ENCODE data around the gene JADE1. TPM values are rescaled to one million over a fixed set of nuclear protein-coding genes. Genes with fewer than 3 reads are reported as not detected.

JADE1 gene
- total and polyA plus RNA-seq, 2 experiments from 2014 or later, result 32.1 to 37.6 TPM

GRCh38 chr4:128855621-128856020 is 46.1 kb downstream of the JADE1 start:
- H3K4me3 ChIP-seq, result no peak overlapping the region
- H2AFZ ChIP-seq, result no peak overlapping the region
- no peaks in the 10 kb centered on the region for H3K27me3 ChIP-seq (replicated peaks; ENCODE audit: insufficient read depth)
- 0 out of 2 replicates have a peak, but pooled peaks cover 6% of the 10 kb centered on the region for H4K20me1 ChIP-seq (ENCODE audit: insufficient read depth)
- 92 to 97% methylated on average over 7 of the region's 7 CpGs for WGBS, 2 experiments (ENCODE audit: low coverage in 1 of 2, low lambda C conversion rate in 2 of 2, missing lambda C conversion rate in 2 of 2)
- in situ Hi-C loops (cut with MboI), result no loop called here
- H3K9me3 ChIP-seq (ENCODE audit: low read depth), result no peaks in the 10 kb centered on the region
- peaks cover 78% of the 10 kb centered on the region for H3K36me3 ChIP-seq (ENCODE audit: low read depth)
- peaks cover 28% of the 10 kb centered on the region; the same call in 1 of the 2 replicates for H3K79me2 ChIP-seq (ENCODE audit: insufficient read depth)
- no peak overlapping the region for H3K4me2 ChIP-seq (ENCODE audit: unreplicated experiment)
- H3F3A ChIP-seq (ENCODE audit: insufficient read depth), result peaks cover 50% of the 10 kb centered on the region
- DNase-seq, result no peak
- H3K9me2 ChIP-seq (ENCODE audit: insufficient read depth), result no peaks in the 10 kb centered on the region
- TF ChIP-seq EZH2phosphoT487 (IDR thresholded peaks at IDR 0.05; ENCODE audit: insufficient read depth, low read depth) (no peak), EZH2 (IDR thresholded peaks at IDR 0.05; ENCODE audit: insufficient read depth, poor library complexity, severe bottlenecking) (no peak)
- no peak overlapping the region for H3K9ac ChIP-seq
- no peak overlapping the region for H3K27ac ChIP-seq
- H3K4me1 ChIP-seq (ENCODE audit: insufficient read depth), result peaks cover 31% of the 10 kb centered on the region

- no peak for DNase-seq
- Histone ChIP-seq H3K9ac (no peak overlapping the region), H3K27ac (no peak overlapping the region), H3K4me2 (ENCODE audit: unreplicated experiment) (no peak overlapping the region), H3K9me3 (ENCODE audit: low read depth) (no peaks in the 10 kb centered on the region), H3K4me1 (ENCODE audit: insufficient read depth) (peaks cover 32% of the 10 kb centered on the region), H4K20me1 (ENCODE audit: insufficient read depth) (0 out of 2 replicates have a peak, but pooled peaks cover 3% of the 10 kb centered on the region), H3K9me2 (ENCODE audit: insufficient read depth) (no peaks in the 10 kb centered on the region), H3K79me2 (ENCODE audit: insufficient read depth) (peaks cover 25% of the 10 kb centered on the region; the same call in 1 of the 2 replicates), H3K36me3 (ENCODE audit: low read depth) (peaks cover 78% of the 10 kb centered on the region), H3K4me3 (no peak overlapping the region), H3F3A (ENCODE audit: insufficient read depth) (peaks cover 55% of the 10 kb centered on the region), H2AFZ (no peak overlapping the region), H3K27me3 (replicated peaks; ENCODE audit: insufficient read depth) (no peaks in the 10 kb centered on the region)
- in situ Hi-C loops (cut with MboI), result no loop called here
- WGBS, 2 experiments (ENCODE audit: low coverage in 1 of 2, low lambda C conversion rate in 2 of 2, missing lambda C conversion rate in 2 of 2), result 100% methylated on average over 2 of the region's 2 CpGs
- TF ChIP-seq EZH2 (IDR thresholded peaks at IDR 0.05; ENCODE audit: insufficient read depth, poor library complexity, severe bottlenecking) (no peak), EZH2phosphoT487 (IDR thresholded peaks at IDR 0.05; ENCODE audit: insufficient read depth, low read depth) (no peak)
Observed at GRCh38 chr4:128856246-128856645, 46.7 kb downstream of the JADE1 start.

GRCh38 chr4:128858879-128859671 is 49.6 kb downstream of the JADE1 start:
- H3K9ac ChIP-seq, result no peak overlapping the region
- H4K20me1 ChIP-seq (ENCODE audit: insufficient read depth), result no peaks in the 10 kb centered on the region; the same call in 1 of the 2 replicates
- H3K9me2 ChIP-seq (ENCODE audit: insufficient read depth), result no peaks in the 10 kb centered on the region
- peak overlapping the region; percentile 30; the same call in 1 of the 2 replicates for H3K27ac ChIP-seq
- no peaks in the 10 kb centered on the region for H3K27me3 ChIP-seq (replicated peaks; ENCODE audit: insufficient read depth)
- no peaks in the 10 kb centered on the region for H3K9me3 ChIP-seq (ENCODE audit: low read depth)
- H3K36me3 ChIP-seq (ENCODE audit: low read depth), result peaks cover 73% of the 10 kb centered on the region
- peaks cover 51% of the 10 kb centered on the region for H3F3A ChIP-seq (ENCODE audit: insufficient read depth)
- H3K4me2 ChIP-seq (ENCODE audit: unreplicated experiment), result no peak overlapping the region
- no peak overlapping the region for H3K4me3 ChIP-seq
- H3K4me1 ChIP-seq (ENCODE audit: insufficient read depth), result peaks cover 28% of the 10 kb centered on the region
- peak; percentile 67 for DNase-seq
- WGBS, 2 experiments (ENCODE audit: low coverage in 1 of 2, low lambda C conversion rate in 2 of 2, missing lambda C conversion rate in 2 of 2), result 75 to 78% methylated on average over 18 of the region's 18 CpGs
- in situ Hi-C loops (cut with MboI), result no loop called here
- TF ChIP-seq EZH2phosphoT487 (IDR thresholded peaks at IDR 0.05; ENCODE audit: insufficient read depth, low read depth) (no peak), EZH2 (IDR thresholded peaks at IDR 0.05; ENCODE audit: insufficient read depth, poor library complexity, severe bottlenecking) (no peak)
- H3K79me2 ChIP-seq (ENCODE audit: insufficient read depth), result peaks cover 40% of the 10 kb centered on the region
- no peak overlapping the region for H2AFZ ChIP-seq

- Histone ChIP-seq H3K9me2 (ENCODE audit: insufficient read depth) (no peaks in the 10 kb centered on the region), H3K4me2 (ENCODE audit: unreplicated experiment) (no peak overlapping the region), H3K9ac (no peak overlapping the region), H3K27me3 (replicated peaks; ENCODE audit: insufficient read depth) (no peaks in the 10 kb centered on the region), H4K20me1 (ENCODE audit: insufficient read depth) (no peaks in the 10 kb centered on the region; the same call in 1 of the 2 replicates), H3K79me2 (ENCODE audit: insufficient read depth) (peaks cover 45% of the 10 kb centered on the region), H3K4me3 (no peak overlapping the region), H3K36me3 (ENCODE audit: low read depth) (peaks cover 68% of the 10 kb centered on the region), H3K27ac (peak overlapping the region; percentile 30), H3K4me1 (ENCODE audit: insufficient read depth) (peaks cover 25% of the 10 kb centered on the region), H3K9me3 (ENCODE audit: low read depth) (no peaks in the 10 kb centered on the region), H3F3A (ENCODE audit: insufficient read depth) (peaks cover 41% of the 10 kb centered on the region), H2AFZ (no peak overlapping the region)
- DNase-seq, result peak; percentile 78
- WGBS, 2 experiments (ENCODE audit: low coverage in 1 of 2, low lambda C conversion rate in 2 of 2, missing lambda C conversion rate in 2 of 2), result 28 to 32% methylated on average over 6 of the region's 6 CpGs
- in situ Hi-C loops (cut with MboI), result loop anchor here (10.0 kb wide), 2 partner anchors 405 to 675 kb away; no protein-coding TSS in a partner anchor
- no peak for TF ChIP-seq EZH2 (IDR thresholded peaks at IDR 0.05; ENCODE audit: insufficient read depth, poor library complexity, severe bottlenecking)
- TF ChIP-seq EZH2phosphoT487 (IDR thresholded peaks at IDR 0.05; ENCODE audit: insufficient read depth, low read depth), result no peak
Observed at GRCh38 chr4:128859887-128860677, 50.6 kb downstream of the JADE1 start.
